ENCODE results near the gene GRIN2A.

DNA sequence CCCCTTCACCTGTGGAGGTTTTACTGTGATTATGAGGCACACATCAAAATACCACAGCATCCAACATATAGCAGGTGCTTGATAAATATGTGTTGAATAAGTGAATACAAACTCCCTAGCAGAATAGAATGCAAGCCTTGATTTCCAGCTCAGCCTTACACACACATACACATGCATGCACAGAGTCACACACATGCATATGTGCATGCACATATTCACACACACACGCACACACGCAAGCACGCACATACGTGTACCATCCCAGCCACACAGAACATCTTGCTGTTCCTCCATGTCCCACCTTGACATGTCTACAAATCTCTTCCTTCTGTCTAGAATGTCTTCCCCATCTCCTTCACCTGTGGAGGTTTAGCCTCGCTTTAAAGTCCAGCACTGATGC lies 160.1 kb downstream of the GRIN2A start:
- TF ChIP-seq POLR2A (IDR thresholded peaks at IDR 0.05; ENCODE audit: low read length) (no peak), GATA1 (IDR thresholded peaks at IDR 0.05; ENCODE audit: low read depth, low read length) (no peak)

All from erythroblast (primary cell).